ENCODE measurements around the gene S100A16.

DNA sequence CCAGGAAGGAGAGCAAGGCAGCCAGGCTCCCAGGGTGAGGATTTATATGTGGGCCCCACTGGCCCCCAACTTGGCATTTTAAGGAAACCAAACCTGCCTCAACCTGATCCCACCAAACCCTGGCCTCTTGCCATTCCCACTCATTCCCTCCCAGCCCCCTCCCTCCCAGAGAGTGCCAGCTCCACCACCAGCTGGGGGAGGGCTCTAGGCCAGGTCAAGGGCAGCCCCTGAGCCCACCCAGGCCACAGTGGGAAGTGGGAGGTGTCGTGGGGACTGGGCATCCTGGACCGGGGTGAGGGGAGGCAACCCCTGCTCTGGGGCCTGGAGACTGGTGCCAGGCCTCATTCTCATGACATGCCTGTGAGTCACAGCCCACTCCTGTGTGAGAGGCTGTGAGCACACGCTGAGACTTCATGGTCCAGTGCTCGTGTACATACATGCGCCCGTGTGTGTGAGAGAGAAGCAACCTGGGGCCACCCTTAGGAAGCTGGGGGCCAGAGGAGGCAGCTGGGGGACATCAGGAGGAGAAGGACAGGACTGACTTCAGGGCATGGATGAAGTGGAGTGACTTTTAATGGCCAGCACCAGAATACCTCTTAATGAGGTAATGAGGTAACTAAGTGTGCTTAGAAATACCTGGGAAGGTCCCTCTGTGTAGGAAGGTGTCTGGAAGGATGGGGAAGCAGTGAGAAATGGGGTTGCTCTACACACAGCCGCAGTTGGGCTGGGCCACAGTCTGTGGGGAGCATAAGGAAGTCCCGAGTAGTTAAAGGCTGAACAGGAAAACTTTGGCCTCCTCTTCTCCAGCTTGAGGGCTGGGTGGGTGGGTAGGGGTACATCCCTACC, 47.2 kb downstream of the S100A16 start, which contains the start of gene S100A2:
- no peak for TF ChIP-seq CTCF (IDR thresholded peaks at IDR 0.05)
- no peak for TF ChIP-seq POLR2A (IDR thresholded peaks at IDR 0.05)
